Measurements from ENCODE around the gene SH3GL1.
A peak's percentile ranks its signal among the peaks of the same experiment; 100 is the strongest.

The SH3GL1 gene

DNA sequence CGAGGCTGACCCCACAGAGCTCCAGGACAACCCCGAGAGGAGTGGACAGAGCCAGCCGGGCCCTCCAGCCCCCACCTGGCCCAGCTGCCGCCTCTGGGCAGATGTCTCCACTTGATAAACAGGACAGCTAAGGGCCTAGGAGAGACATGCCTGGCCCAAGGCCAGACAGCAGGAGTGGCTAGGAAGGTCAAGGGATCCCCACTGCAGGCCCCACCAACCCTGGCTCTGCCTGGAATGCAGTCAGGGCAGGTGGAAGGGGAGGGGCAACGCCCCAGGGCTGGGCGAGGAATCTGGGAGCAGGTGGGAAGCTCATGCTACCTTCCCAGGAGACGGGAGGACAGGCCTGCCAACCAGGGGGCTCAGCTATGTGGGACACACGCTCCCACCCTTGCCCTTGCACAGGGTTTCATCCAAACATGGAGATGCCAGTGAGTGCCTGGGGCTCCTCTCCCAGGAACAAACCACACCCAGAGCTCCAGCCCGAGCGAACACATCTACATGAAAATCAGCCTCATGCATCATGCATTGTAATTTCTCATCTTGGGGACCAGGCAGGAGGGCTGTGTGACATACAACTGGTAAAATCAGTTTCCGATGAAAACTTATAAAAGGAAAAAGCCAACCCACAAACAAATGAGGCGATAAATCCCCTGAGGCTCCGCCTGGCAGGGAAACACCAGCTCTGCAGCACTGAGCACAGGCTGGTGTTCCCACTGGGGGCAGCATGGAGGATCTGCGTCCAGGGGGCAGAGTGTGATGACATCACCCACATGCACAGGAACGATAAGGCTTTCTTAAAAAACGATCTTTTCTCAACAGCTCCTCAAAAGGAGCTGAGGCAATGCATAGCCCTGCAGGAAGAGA is 25.0 kb downstream of the SH3GL1 start:
- DNase-seq = peak; percentile 62 to 73 (median 71)

DNA sequence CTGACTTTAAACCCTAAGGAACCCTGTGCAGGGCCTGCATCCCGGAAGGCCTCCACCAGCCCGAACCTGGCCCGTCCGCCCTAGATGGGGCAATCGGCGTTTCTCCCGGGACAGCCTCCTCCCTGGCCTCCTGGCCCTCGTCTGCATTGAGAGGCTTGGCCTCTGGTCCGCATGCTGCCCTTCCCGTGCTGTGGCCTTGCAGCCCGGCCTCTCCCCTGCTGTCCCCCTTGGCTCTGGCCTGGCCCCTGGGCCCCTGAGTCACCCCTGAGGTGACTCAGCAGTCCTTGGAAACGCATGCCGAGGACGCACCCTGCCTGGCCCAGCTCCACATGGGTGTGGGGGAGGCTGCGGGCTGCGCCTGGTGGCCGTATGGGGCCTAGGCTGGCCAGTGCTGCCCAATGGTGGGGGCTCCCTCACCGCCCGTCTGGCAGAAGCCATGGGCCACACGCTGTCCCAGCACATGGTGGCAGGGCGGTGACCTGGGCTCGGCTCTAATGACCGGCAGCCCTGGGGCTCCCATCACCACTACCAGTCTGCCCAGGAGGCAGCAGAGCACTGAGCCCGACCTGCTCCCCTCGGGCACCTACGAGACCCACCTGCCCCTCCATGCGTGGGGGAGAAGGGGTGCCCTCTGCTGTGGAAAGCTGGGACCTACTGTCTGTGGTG is 25.7 kb downstream of the SH3GL1 start:
- peak; percentile 86 to 93 (median 93) for DNase-seq

DNA sequence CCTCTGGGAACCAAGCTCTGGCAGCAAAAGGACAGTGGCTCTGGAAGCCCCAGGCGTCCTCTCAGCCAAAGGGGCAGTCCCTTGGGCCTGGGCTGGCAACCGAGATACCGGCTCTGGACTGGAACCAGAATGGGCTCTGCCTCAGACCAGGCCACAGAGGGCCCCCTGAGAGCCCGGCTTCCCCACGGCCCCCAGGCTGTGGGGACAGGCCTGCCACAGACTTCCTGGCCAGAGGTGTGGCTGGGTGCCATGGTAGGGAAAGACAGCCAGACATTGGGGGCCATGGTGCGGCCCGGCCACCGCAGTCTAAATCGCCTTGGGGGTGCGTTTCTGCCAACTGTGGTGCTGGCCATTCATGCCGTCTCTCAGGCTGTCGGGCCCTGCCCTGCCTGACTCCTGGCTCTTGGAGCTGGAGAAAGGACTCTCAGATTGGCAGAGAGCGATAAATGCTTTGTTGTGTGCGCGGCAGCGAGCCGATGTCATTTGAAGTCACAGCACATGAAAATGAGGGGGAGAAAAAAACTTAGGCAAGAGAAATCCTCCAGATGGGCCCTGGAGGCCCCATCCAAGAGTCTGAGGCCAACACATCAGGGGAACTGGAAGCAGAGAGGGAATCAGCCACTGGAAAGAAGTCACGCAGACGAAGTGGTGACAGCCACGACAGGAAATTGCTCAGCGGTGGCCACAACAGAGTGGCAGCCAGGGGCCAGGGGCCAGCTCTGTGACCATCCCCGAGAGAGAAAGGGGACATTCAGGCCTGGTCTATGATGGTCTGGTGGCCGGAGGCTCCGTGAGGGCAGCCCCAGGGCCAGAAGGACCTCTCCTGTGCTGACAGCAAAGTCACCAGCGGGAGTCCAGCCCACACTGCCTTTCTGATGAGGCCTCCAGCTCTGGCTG is 26.5 kb downstream of the SH3GL1 start:
- peak; percentile 64 to 68 (median 68) for DNase-seq

DNA sequence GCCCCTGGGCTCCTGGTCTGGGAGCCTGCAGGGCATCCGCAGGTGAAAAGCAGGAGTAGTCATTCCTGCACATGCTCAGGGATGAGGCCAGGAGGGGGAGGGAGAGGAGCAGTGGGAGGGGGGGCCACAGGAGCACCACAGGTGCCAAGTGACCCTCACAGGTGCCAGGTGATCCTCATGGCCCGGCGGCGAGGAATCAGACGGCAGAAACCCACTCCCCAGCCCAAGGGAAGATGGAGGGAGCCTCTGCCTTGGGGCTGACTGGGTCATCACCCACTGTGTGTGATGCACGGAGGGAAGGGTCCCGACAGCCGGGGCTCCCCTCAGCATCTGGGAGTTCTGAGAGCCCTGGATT is 27.4 kb downstream of the SH3GL1 start:
- no peak for DNase-seq

DNA sequence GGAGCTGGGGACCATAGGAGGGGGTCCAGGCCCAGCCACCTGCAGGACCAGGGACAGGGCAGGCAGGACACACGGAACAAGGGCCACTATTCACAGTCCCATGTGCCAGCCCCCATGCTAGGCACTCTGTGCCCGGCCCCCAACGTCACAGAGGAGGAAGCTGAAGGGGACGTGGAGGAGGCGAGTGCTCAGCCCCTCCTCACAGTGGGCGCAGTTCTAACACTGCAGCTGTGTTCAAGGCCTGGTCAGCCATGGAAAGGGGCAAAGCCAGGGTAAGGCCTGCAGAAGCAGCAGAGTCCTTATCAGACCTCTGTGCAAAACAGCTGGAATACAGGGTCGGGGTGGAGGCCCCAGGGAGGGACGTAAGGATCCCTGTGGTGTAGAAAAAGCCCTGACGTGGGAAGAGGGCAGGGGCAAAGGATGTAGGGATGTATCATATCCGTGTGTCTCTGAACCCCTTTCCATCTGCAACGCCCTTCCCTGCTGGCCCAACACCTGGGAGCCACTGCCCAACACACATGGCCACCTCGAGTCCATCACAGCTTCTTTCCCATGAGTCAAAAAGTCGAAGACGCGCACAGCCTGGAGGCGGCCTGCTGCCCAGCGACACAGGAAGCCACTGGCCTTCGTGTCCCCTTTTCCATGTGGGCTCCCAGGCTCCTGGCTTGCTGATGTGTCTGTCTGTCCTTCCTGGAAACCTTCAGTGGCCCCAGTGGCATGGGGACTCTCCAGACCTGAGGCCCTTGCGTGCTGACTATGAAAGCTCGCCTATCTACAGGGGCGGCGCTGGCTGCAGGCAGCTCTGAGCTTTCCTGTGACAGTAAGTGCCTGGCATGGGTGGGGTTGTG is 28.0 kb downstream of the SH3GL1 start:
- DNase-seq = no peak

DNA sequence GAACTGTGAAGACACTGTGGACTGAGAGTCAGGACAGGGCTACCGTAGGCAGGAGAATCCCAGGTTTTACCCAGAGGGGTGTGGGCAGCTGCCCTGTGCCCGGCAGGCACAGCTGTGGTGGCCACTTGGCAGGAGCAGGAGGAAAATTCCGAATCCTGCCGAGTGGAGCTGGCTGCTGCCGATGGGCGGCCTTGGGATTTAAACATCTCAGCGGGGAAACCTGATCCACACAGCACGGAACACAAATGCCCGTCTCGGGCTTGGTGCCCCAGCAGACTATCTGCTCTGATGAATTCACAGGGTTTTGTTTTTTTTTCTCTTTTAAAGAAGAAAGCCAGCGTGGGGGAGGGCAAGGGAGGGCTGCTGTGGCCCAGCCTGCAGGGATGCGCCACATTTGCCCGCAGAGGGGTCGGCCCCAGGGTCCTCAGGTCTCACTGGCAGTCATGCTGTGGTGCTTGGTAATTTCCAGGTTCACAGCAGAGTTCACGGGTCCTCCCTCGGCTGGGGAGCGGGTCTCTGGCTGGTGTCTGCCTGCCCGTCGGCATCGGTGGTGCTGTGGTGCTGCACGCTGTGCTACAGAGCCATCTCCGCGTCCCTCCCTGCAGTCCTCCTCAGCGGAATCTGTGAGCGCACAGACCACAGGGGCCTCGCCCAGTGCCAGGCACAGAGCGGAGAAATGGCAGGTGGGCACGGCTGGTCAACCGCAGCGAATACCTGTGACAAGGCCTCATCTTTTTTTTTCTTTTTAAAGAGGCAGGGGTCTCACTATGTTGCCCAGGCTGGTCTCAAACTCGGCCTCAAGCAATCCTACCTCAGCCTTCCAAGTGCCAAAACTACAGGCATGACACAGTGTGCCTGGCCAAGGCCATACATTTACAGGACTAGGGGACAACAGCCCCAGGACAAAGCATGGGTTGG is 28.8 kb downstream of the SH3GL1 start:
- DNase-seq = no peak

DNA sequence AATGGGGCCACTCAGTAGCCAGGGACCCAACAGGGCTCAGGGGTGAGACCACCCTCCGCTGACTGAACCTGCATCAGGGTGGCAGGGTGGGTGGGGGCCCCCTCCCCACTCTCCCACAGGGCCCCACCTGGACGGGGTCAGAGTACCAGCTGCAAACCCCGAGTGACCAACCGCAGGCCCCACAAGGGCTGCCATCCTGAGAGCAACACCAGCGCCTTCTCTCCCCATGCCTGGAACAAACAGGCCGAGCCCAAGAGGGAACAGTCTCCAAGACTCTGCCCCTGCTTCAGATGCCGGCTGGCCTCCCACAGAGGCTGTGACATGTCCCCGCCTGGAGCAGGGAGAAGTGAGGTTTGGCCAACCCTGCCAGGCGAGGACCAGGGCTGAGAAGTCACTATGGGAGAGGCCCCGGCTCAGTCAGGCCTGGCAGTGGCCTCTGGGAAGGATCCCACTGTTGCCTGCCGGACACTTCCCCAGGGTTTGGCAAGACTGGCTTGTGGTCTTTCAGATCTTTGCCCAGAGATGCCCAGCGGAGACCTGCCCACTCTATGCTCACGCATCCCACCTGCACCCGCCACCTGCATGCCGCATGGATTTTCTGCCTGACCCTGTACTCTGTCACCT is 29.8 kb downstream of the SH3GL1 start:
- no peak for DNase-seq

DNA sequence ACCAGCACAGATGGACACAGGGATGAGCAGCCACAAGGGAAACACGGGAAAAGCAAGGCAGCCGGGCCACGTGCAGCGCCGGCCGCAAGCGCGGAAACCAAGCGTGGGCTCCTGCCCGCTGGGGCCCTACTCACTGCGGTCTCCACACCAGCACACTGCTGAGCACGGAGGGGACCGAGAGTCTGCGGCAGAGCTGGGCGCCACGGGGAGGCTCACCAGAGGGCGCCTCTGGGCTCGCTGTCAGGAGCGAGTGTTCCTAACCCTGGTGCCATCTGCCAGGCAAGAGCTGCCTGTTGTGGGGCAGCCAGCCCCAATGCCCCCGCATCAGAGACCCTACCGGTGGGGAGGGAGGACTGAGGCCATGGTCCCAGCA is 30.5 kb downstream of the SH3GL1 start:
- DNase-seq = peak; percentile 85 to 90 (median 86)

DNA sequence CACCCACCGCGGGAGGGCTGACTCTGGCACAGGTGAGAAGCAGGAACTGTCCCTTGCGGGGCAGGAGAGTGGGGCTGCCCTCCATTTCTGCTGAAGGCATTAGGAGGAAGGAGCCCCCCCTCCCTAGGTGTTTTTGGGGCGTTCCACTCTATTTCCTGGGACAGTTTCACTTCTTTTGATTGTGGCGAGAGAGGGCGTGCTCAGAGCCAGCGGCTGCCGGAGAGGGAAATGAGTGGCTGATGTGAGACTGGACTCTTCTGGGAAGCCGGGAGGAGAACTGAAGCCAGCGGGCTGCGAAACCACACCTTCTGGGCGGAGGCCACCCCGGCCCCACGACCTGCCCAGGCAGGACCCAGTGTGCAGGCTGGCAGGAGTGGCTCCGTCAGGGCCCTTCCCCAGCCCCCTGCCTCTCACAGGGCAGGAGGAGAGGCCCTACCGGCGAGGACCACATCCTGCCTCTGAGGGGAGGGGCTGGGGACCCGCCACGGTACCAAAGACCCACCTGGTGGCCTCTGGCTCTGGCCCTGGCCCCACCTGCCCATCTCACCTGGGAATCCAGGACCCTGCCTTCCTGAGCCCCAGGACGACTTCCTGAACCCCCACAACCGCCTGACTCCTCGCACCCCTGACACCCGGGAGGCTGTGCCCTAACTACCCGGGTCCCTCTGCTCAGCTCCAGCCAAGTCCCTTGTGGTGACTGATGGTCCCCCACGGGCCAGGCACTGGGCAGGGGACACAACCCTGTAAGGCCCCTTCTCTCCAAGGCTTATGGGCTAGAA is 31.0 kb downstream of the SH3GL1 start:
- DNase-seq = peak; percentile 78 to 87 (median 86)

DNA sequence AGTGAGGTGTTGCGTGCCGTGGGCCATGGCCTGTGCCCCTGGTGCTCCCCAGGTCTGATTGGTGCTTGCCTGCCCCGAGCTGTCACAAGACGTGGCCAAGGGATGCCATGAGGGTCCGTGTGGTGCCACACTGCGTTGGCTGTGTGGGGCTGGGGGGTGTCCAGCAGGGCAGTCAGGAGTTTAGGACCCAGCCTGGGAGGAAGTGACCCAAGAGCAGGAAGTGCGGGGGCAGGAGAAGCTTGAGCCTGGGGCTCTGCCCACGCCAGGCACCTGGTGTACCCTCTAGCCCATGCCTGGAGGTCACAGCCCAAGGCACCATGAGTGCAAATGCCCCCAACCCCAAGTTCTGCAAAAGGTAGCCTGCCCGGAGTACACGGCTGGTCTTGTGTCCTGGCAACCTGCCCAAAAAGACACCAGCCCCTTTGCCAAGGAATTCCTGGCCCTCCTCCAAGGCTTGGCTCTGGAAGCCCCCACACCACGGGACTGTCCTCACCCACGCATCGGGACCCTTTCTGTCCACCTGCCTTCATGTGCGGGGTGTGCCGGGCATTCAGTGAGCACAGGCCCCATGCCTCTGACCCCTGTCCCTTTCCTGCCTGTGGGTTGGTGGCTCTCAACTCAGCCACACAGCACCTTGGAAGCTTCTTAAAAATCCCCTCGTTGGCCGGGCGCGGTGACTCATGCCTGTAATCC is 32.1 kb downstream of the SH3GL1 start:
- peak; percentile 64 to 77 (median 66) for DNase-seq

DNA sequence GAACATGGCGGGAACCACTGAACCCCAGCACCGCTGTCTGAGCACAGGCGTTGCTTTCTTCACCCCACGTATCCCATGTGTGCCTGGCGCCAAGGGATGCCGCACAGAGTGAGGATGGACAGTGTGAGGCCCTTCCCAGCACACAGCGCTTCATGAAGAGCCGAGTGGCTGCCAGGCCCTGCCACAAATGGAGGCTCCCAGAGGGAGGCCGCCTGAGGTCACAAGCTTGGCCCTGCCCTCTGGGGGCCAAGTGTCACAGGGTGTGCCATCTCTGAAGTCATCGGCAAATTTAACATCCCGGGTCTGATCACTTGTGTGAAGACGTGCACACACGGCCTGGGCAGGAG is 32.6 kb downstream of the SH3GL1 start:
- peak; percentile 26 to 58 (median 51) for DNase-seq

DNA sequence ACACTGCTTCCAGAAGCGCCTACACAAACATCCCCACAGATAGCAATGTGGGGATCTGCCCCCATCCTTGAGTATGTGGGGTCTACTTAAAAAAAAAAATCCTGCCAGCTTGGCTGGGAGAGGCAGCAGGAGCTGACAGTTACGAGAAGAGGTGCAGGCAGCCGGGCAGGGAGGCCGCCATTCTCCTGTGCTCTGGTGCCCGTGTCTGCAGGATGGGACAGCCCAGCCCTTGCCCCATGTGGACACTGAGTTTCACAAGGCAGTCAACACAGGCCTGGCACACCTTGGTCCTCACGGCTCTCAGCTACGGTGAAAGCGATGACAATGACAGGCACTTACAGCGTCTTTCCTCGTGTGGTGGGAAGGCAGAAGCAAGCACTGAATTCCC is 33.0 kb downstream of the SH3GL1 start:
- no peak for DNase-seq

DNA sequence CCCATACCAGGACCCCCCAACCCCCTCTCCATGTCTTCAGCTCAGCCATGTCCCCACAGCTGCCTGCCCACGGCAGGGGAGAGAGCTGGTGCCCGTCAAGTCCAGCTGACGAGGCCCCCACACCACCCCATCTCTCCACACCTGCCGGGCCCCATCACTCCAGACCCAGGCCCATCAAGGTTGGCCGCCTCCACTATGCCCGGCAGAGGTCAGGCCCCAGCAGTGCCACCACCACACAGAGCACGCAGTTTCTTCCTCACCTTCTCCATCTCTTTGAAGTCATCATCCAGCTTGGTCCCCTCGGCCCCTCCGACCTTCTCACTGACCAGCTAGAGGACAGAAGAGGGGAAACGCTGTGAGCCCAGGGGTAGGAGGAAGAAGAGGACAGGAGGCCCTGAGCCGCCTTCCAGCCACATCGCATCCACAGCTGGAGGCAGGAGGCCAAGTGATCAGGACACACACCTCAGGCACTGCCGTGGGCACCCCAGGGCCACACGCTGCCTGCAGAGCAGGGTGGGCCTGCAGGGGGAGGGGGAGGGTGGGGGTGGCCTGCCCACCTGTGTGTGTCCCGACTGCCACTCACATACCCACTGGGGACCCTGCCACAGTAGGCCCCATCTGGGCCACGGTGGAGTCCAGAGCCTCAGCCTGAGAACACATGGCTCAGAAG is 33.5 kb downstream of the SH3GL1 start:
- DNase-seq = no peak

DNA sequence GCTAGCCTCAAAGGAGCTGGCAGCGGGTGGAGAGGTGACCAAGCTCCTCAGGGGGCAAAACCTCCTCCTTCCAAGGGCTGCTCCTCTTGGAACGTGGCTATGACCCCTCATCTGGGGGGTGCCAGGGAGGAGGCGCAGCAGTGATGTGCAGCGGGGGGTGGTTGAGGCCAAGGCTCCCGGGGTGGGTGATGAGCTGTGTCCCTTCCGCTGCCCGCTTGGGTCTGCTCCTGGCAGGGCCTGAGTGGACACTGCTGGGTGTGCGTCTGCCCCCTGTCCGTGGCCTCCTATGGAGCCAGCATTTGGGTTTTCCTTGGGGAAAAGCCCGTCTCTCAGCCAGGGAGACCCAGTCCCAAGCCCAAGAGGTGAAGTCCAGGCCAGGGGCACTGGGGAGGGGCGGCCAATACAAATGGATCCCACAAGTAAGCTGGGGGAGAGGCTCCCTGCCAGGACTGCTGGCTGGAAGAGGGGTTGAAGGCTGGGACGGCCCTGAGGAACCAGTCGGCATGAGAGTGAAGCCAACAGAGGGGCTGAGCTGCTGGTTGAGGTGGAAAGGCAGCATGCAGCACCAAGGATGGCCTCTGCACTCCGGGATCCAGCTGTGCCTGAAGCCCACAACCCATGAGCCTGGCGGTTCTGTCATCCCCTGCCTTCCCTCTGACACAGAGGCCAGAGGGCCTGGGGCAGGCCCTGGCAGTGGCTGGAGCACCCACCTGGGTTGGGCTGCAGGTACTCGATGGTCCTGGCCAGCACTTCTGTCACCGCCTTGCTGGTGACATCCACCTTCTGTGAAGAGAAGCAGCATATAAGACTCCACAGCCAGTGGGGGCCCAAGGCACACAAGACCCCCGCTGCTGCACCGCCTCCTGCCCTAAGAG is 34.3 kb downstream of the SH3GL1 start:
- no peak for DNase-seq

DNA sequence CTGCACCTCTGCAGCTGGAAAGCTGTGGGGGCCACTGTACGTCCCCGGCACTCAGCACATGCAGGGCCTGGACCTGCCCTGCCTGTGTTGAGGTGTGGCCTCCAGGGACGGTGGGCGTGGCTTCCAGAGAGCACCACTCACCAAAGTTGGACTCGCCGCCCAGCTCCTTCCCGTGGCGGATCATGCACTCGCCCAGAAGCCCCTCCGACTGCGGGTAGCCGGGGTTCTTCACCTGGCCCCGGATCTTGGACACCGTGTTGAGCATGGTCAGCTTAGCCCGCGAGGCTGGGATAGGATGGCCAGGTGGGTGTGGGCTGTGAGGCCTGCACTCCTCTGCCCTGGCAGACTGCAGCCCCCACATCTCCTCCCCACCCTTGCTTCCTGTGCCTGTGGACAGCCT is 35.0 kb downstream of the SH3GL1 start:
- no peak for DNase-seq

DNA sequence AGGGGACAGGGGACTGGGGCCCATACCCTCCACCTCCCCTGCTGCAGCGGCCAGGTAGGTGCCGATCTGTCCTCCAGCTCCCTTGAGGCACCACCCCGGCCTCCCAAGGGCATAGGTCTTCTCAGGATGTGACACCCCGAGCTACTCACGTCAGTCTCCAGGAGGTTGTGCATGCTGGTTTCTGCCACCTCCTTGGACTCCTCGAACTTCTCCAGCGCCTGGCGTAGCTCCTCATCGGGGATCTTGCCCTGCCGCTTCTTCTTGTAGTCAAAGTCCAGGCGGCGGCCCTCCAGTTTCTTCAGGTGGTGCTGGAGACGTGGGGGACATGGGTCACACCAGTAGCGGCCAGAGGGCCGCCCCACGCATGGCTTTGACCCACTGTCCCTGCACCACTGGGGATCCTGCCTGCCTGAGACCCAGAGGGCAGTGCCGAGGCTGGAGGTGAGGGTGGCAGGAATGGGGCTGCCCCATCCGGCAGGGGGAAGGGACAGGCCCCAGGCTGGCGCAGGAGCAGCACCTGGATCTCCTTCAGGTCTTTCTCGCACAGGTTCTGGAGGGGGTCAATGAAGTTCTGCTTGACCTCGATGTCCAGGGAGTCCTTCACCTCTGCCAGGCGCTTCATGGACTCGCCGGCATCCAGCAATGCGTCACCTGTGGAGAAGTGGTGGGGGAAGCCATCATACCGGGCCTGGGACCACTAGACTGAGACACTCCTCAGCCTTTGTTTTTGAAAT is 36.6 kb downstream of the SH3GL1 start:
- no peak for DNase-seq
